HG03064 (cell line): ENCODE measurements around the gene DRC7.

Source experiments
- ATAC-seq: cut with Tn5 transposase; IDR thresholded peaks from one replicate; pipeline ENCODE4 v1.9.1; 2021; ENCODE audit warnings: low read depth; ENCODE audit not compliant: unreplicated experiment

DRC7 gene

DNA sequence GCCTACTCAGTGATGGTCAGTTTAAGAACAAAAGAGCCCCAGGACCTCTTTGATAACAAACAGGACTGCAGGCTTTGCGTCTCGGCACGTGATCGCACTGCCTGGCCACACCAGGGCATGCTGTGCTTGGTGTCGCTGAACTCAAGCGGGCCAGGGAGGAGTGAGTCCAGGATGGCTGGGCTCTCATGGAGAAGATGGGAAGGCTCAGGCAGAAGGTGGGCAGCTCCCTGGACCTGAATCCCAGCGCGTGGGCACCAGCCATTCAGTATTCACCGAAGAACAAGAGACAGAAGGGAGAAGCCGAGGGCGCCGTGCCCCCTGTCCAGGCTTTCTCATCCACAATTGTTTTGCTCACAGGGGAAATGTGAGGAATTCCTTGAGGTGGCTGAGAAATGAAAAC lies 52.9 kb downstream of the DRC7 start:
- ATAC-seq = no peak

- no peak for ATAC-seq
Observed at GRCh38 chr16:57747996-57748395, 53.4 kb downstream of the DRC7 start.

DNA sequence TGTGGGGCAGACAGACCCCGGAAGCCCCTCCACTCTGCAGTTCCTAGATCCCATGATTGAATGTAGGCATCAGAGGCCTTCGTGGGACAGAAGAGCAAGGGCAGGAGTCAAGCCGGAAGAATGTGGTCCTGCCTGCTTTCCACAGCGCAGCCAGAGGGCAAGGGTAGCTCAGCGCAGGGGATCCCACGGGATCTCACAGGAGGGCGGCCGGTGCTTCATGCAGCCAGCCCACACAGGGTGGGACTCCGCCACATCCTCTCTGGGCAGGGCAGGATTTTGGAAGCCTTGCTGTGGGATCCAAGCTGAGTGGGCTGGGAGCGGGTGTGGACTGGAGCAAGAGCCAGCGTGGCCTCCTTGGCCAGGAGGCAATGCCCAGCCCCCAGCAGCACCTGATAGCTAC lies 54.0 kb downstream of the DRC7 start:
- no peak for ATAC-seq

GRCh38 chr16:57749101-57749692 lies 54.6 kb downstream of the DRC7 start:
- no peak for ATAC-seq

DNA sequence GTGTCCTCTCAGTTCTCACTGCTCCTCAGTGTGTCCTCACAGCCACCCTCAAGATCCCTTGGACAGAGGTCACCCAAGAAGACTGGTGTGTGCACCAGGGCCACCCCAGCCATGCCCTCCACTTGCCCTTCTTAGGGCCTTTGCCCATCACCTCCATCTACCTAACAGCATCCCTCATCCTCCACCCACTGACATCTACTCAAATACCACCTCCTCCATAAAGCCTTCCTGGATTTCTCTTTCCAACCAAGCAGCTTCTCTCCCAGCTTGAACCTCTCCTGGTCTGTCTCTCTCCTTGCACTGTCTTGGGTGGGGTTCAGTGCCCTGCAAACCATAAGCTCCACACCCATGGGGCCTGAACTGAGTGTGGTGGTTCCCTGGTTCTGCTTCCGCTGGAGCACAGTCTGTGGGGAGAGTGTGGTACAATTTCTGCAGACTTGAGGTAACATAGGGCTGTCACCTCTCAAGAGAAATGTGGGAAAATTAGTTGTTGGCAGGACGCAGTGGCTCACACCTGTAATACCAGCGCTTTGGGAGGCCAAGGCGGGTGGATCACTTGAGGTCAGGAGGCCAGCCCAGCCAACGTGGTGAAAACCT lies 55.3 kb downstream of the DRC7 start:
- no peak for ATAC-seq

- no peak for ATAC-seq
Observed at GRCh38 chr16:57750796-57751538, 56.4 kb downstream of the DRC7 start.

DNA sequence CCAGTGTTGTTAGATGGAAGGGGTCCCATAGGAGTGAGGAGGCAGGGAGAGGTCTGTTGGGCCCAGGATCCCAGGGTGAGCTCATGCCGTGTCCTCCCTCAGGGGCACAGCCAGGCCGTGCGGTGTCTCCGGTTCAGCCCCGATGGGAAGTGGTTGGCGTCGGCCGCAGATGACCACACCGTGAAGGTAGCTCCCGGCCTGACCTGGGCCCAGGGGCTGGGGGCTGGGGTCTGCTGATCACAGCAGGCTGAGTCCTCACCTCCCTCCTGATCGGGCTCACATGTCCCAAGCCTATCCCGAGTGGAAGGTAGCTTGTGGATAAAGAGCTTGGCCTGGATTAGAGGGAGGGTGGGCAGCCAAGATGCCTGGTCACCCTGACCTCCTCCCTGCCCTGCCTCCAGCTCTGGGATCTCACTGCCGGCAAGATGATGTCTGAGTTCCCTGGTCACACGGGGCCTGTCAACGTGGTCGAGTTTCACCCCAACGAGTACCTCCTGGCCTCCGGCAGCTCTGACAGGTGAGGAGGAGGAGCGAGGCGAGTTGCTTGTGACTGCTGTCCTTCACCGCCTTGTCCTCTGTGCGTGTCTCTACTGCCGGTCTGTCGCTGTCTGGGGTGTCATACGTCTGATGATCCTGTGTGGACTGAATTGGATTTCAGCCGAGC lies 57.1 kb downstream of the DRC7 start:
- ATAC-seq = no peak

DNA sequence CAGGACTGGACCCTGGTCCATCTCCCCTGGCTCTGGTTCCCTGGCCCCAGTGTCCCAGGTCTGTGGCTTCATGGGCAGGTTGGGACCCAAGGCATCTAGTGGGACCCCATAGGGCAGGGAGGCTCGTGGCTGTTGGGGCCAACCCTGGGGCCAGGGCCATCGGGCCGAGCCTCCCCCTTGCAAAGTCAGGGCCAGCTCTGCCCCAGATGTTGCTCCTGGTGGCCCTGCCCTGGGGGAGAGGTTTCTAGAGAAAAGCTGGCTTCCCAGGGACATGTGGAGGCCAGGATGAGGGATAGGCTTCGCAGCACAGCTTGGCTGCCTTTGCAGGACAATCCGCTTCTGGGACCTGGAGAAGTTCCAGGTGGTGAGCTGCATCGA lies 57.6 kb downstream of the DRC7 start:
- no peak for ATAC-seq

DNA sequence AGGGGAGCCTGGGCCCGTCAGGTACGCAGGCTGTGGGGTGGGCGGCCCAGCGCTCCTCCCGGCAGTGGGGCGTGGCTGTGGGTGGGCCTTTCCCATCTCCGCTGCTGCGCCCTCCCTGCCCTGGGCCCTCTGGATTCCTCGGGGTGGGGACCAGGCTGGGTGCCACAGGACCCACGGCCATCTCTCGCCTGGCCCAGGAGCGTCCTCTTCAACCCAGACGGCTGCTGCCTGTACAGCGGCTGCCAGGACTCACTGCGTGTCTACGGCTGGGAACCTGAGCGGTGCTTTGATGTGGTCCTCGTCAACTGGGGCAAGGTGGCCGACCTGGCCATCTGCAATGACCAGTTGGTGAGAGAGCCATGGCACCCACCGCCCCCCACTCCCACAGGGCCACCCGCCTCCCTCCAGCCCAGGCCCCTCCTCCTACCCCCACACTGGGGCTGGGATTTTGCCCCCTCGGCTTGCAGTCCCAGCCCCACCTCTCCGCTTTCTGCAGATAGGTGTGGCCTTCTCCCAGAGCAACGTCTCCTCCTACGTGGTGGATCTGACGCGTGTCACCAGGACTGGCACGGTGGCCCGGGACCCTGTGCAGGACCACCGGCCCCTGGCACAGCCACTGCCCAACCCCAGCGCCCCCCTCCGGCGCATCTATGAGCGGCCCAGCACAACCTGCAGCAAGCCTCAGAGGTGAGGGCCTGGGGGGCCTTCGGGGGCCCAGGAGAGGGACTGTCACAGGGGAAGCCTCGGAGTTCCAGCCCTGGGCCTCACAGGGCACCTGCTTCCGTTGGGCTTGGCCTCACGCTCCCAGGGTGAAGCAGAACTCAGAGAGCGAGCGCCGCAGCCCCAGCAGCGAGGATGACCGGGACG lies 58.2 kb downstream of the DRC7 start:
- no peak for ATAC-seq

DNA sequence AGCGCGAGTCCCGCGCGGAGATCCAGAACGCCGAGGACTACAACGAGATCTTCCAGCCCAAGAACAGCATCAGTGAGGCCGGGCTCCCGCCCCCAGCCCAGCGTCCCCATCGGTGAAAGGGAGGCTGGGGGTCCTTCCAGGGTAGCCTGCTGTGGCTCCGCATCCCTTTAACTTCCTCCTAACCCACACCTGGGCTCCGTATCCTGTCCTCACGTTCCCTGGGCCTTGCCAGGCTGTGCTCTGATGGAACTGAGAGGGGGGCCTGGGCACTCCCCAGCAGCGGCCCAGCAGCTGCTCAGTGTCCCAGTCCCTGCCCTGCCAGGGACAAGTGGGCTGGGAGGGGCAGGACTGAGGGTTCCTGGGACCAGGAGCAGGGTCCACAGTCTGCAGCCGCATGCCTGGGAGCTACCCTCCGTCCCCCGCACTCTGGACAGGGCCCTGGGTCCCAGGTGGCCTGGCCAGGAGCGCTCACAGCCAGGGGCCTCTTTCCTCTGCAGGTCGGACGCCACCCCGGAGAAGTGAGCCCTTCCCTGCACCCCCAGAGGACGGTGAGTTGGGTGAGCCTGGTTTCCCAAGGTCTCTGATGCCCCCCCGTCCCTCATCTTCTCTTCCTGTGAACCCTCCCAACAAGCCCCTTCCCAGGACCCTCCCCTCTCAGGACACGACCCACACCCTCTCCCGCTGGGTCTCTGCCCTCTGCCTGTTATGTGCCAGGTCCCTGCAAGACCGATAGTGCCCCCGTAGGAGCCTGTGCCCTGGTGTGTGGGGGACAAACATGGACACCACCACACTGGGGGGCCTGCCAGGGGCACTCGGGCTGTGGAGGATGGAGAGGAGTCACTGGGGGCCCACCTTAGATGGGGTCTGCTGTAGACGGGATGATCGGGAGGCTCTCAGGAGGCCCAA lies 59.1 kb downstream of the DRC7 start:
- no peak for ATAC-seq

- no peak for ATAC-seq
Observed at GRCh38 chr16:57754354-57755060, 59.9 kb downstream of the DRC7 start.

GRCh38 chr16:57755061-57755684 lies 60.6 kb downstream of the DRC7 start:
- no peak for ATAC-seq

- ATAC-seq = no peak
Observed at GRCh38 chr16:57755726-57756423, 61.3 kb downstream of the DRC7 start.

DNA sequence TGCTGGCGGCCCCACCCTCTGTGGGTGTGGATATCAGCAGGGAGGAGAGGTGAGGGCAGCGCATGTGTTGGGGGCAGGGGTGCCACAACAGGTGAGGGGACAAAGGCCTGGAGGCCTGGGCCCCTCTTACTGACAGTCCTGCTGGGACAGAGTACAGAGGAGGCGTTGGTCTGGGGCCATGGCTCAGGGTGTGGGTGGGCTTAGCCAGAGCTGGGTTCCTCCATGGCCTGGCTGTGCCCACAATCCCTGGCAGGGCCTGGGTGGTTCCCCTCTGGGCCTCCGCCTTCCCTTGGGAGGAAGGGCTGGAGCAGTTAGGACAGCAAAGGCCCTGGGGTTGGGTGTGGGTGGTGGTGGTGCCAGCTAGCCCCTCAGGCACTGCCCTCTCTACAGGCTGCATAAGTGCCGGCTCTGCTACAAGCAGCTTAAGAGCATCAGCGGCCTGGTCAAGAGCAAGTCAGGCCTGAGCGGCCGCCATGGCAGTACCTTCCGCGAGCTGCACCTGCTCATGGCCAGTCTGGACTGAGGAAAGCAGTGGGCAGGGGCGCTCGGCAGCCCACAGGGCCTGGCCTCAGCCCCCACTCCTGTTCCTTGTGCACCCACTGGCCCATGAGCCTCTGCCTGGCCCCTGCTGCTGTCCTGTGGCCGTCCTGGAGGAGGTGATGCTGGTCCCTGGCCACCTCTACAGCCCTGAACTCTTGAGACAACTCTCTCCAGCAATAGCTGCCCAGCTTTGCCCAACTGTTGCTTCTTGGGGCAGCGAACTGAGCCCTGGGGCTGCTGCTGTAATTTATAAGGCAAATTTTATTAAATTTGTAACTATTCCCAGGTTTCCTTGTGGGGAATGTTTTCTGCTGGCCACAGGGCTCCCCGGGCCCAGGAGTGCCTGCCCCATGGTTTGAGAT lies 62.1 kb downstream of the DRC7 start:
- ATAC-seq = no peak

DNA sequence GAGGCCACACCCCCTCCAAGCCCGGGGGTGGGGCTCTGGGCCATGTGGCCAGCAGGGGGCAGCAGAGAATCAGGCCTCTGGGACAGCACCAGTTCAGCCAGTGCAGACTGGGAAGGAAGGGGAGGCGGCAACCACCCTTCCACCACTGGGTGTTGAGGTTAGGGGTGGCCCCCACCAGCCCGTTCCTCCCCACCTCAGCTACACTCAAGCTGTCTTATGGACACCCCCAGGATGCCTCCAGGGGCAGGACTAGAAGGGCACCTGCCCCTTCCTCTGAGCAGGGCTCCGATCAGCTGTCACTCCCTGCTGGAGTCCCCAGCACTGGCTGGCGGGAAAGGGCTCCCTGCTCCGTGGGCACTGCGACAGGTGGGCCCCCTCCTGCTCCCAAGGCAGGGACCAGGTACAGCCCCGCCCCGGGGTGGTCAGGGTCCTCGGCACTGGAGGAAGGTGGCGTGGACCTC lies 62.8 kb downstream of the DRC7 start:
- peak; percentile 64 for ATAC-seq

- ATAC-seq = no peak
Observed at GRCh38 chr16:57757883-57758282, 63.3 kb downstream of the DRC7 start.
